ENCODE data around the gene CLPTM1. TPM values are rescaled to one million over a fixed set of nuclear protein-coding genes. Genes with fewer than 3 reads are reported as not detected.
A peak's percentile ranks its signal among the peaks of the same experiment; 100 is the strongest.

CLPTM1 gene
- total and polyA plus RNA-seq, 10 donors: 44.9 to 97.6 (median 78.7) TPM

GRCh38 chr19:45032421-45032820, 77.2 kb downstream of the CLPTM1 start:
- Histone ChIP-seq H3K4me1 (no peaks in the 10 kb centered on the region), H3K27me3 (replicated peaks in 1 of 7) (no peaks in the 10 kb centered on the region), H3K4me3 (no peak overlapping the region), H3K27ac (no peak overlapping the region), H3K36me3 (peaks cover 3 to 100% (median 93%) of the 10 kb centered on the region in 6 donors), H3K9me3 (peaks cover 0 to 8% (median 5%) of the 10 kb centered on the region in 8 donors)
- intact Hi-C loops (cut with DNase I; ENCODE audit: low total_unique reads): no loop called here
- TF ChIP-seq POLR2A (IDR thresholded peaks at IDR 0.05) (no peak), POLR2AphosphoS5 (IDR thresholded peaks at IDR 0.05) (peak in 1 of 3 donors; percentile 21)
- WGBS, 5 donors: 91 to 93% (median 92%) methylated on average over 18 of the region's 18 CpGs
- DNase-seq: no peak

GRCh38 chr19:45035755-45036154, 80.6 kb downstream of the CLPTM1 start:
- no peak for TF ChIP-seq POLR2A (IDR thresholded peaks at IDR 0.05)
- no peak for TF ChIP-seq POLR2AphosphoS5 (IDR thresholded peaks at IDR 0.05)
- TF ChIP-seq CTCF (IDR thresholded peaks at IDR 0.05 in 8 of 11, conservative IDR thresholded peaks at IDR 0.05 in 3 of 11): no peak
- DNase-seq: no peak
- Histone ChIP-seq H3K27ac (no peak overlapping the region), H3K4me3 (no peak overlapping the region), H3K36me3 (peaks cover 3 to 82% (median 70%) of the 10 kb centered on the region in 6 donors), H3K27me3 (replicated peaks in 1 of 7) (no peaks in the 10 kb centered on the region), H3K9me3 (peaks cover 0 to 8% (median 5%) of the 10 kb centered on the region in 8 donors), H3K4me1 (peaks cover 13 to 27% (median 24%) of the 10 kb centered on the region in 6 donors)
- 93 to 98% (median 97%) methylated on average over 6 of the region's 6 CpGs for whole genome bisulfite sequencing, 5 donors
- intact Hi-C loops (cut with DNase I; ENCODE audit: low total_unique reads): no loop called here

- Histone ChIP-seq H3K27me3 (replicated peaks in 1 of 7) (no peaks in the 10 kb centered on the region), H3K9me3 (peaks cover 0 to 8% (median 5%) of the 10 kb centered on the region in 8 donors), H3K36me3 (peaks cover 3 to 82% (median 72%) of the 10 kb centered on the region in 6 donors), H3K4me1 (peaks cover 24 to 45% (median 42%) of the 10 kb centered on the region in 6 donors), H3K4me3 (no peak overlapping the region), H3K27ac (peak overlapping the region in 3 of 8 donors; percentile 95 to 99 (median 98))
- TF ChIP-seq CTCF (IDR thresholded peaks at IDR 0.05 in 8 of 11, conservative IDR thresholded peaks at IDR 0.05 in 3 of 11) (no peak), POLR2AphosphoS5 (IDR thresholded peaks at IDR 0.05) (peak in 1 of 3 donors; percentile 41)
- intact Hi-C loops (cut with DNase I; ENCODE audit: low total_unique reads): no loop called here
- DNase-seq: peak; percentile 80
- WGBS, 5 donors: 90 to 95% (median 94%) methylated on average over 21 to 37 of the region's 37 CpGs
Observed at GRCh38 chr19:45037393-45038169, 82.4 kb downstream of the CLPTM1 start.

GRCh38 chr19:45038931-45039893, 84.0 kb downstream of the CLPTM1 start, which contains the start of gene CLASRP:
TSS of gene CLASRP (plus strand) at chr19:45039045. CDS start at chr19:45040213, 1,168 bp downstream.
- H3K4me3 ChIP-seq: peak within 1 kb of the TSS; percentile 79 to 97 (median 86)
- peak; percentile 97 for DNase-seq
- no peaks in the 10 kb centered on the region for H3K27me3 ChIP-seq (replicated peaks in 1 of 7)
- H3K36me3 ChIP-seq: peaks cover under 1 to 82% (median 71%) of the 10 kb centered on the region in 6 donors
- H3K27ac ChIP-seq: peak within 1 kb of the TSS; percentile 84 to 99 (median 96)
- intact Hi-C loops (cut with DNase I; ENCODE audit: low total_unique reads): no loop called here
- TF ChIP-seq POLR2AphosphoS5 (IDR thresholded peaks at IDR 0.05): peak; percentile 98 to 100 (median 99)
- peak in 2 of 11 experiments; percentile 25 to 26 for TF ChIP-seq CTCF (IDR thresholded peaks at IDR 0.05 in 8 of 11, conservative IDR thresholded peaks at IDR 0.05 in 3 of 11)
- TF ChIP-seq POLR2A (IDR thresholded peaks at IDR 0.05): peak; percentile 69 to 91 (median 88)
- H3K4me1 ChIP-seq: peaks cover 24 to 57% (median 50%) of the 10 kb centered on the region in 6 donors
- WGBS, 5 donors: 2 to 4% (median 3%) methylated on average over 49 to 62 of the region's 62 CpGs
- peaks cover 0 to 8% (median 5%) of the 10 kb centered on the region in 8 donors for H3K9me3 ChIP-seq

All from spleen (tissue), 11 donors.